Renal pelvis (tissue), 4 donors: ENCODE data around the gene MYO18A. TPM values are rescaled to one million over a fixed set of nuclear protein-coding genes. Genes with fewer than 3 reads are reported as not detected.
A peak's percentile ranks its signal among the peaks of the same experiment; 100 is the strongest.

ENCODE experiments used
- DNase-seq: peaks from one replicate; pipeline ENCODE4 v3.0.0-alpha.2; 2013
- polyA plus RNA-seq, 3 donors: library from polyadenylated mRNA; unstranded; fragments of 120-200 nt; gene quantifications; one replicate each; pipeline ENCODE4 v1.2.1, GENCODE V29; 2013; ENCODE audit not compliant: insufficient read length in 3 of 3

MYO18A gene
- polyA plus RNA-seq, 3 donors: 43.0 to 44.7 (median 44.2) TPM

GRCh38 chr17:29167393-29168078 lies 12.7 kb downstream of the MYO18A start:
- DNase-seq: no peak

- no peak for DNase-seq
Observed at GRCh38 chr17:29166507-29166887, 13.7 kb downstream of the MYO18A start.

GRCh38 chr17:29165800-29166506 lies 14.2 kb downstream of the MYO18A start:
- no peak for DNase-seq

GRCh38 chr17:29165261-29165660 lies 14.9 kb downstream of the MYO18A start:
- DNase-seq: no peak

GRCh38 chr17:29163563-29163962 lies 16.6 kb downstream of the MYO18A start:
- no peak for DNase-seq

GRCh38 chr17:29162909-29163341 lies 17.3 kb downstream of the MYO18A start:
- DNase-seq: no peak

- no peak for DNase-seq
Observed at GRCh38 chr17:29162082-29162908, 17.9 kb downstream of the MYO18A start.

- no peak for DNase-seq
Observed at GRCh38 chr17:29160253-29160652, 19.9 kb downstream of the MYO18A start.

GRCh38 chr17:29159306-29159860 lies 20.8 kb downstream of the MYO18A start:
- no peak for DNase-seq

- DNase-seq: no peak
Observed at GRCh38 chr17:29158488-29159275, 21.5 kb downstream of the MYO18A start.

GRCh38 chr17:29158096-29158487 lies 22.1 kb downstream of the MYO18A start:
- DNase-seq: no peak

- DNase-seq: no peak
Observed at GRCh38 chr17:29157310-29157709, 22.9 kb downstream of the MYO18A start.

GRCh38 chr17:29156781-29157180 lies 23.4 kb downstream of the MYO18A start:
- DNase-seq: no peak

- peak; percentile 82 for DNase-seq
Observed at GRCh38 chr17:29155966-29156338, 24.2 kb downstream of the MYO18A start.

GRCh38 chr17:29155227-29155965 lies 24.8 kb downstream of the MYO18A start:
- no peak for DNase-seq

- DNase-seq: no peak
Observed at GRCh38 chr17:29154516-29155226, 25.5 kb downstream of the MYO18A start.

GRCh38 chr17:29151567-29151966 lies 28.6 kb downstream of the MYO18A start:
- no peak for DNase-seq

- no peak for DNase-seq
Observed at GRCh38 chr17:29150161-29150560, 30.0 kb downstream of the MYO18A start.

GRCh38 chr17:29149431-29150064 lies 30.6 kb downstream of the MYO18A start:
- no peak for DNase-seq
